ENCODE measurements around the gene WDR90.

DNA sequence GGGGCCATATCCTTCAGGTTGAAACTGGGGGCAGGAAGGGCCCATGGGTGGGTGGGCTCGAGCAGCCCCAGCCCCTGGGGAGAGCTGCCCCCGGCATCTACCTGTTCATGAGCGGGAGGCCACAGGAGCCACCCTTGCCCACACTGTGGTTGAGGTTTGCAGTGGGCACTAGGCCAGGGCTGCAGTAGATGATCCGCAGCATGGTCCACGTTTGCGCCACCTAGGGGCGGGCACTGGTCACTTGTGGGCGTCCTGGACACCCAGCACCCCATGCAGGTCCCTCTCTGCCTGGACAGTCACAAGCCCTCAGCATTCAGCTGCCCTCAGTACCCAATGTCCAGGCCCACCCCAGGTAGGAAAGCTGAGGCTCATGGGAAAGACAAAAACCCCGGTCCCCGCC lies 36.8 kb downstream of the WDR90 start:
- TF ChIP-seq, protein P1, sequence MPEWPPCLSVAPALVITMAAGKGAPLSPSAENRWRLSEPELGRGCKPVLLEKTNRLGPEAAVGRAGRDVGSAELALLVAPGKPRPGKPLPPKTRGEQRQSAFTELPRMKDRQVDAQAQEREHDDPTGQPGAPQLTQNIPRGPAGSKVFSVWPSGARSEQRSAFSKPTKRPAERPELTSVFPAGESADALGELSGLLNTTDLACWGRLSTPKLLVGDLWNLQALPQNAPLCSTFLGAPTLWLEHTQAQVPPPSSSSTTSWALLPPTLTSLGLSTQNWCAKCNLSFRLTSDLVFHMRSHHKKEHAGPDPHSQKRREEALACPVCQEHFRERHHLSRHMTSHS (tag by site-specific recombination; IDR thresholded peaks at IDR 0.05) = no peak
- TF ChIP-seq, protein P2, sequence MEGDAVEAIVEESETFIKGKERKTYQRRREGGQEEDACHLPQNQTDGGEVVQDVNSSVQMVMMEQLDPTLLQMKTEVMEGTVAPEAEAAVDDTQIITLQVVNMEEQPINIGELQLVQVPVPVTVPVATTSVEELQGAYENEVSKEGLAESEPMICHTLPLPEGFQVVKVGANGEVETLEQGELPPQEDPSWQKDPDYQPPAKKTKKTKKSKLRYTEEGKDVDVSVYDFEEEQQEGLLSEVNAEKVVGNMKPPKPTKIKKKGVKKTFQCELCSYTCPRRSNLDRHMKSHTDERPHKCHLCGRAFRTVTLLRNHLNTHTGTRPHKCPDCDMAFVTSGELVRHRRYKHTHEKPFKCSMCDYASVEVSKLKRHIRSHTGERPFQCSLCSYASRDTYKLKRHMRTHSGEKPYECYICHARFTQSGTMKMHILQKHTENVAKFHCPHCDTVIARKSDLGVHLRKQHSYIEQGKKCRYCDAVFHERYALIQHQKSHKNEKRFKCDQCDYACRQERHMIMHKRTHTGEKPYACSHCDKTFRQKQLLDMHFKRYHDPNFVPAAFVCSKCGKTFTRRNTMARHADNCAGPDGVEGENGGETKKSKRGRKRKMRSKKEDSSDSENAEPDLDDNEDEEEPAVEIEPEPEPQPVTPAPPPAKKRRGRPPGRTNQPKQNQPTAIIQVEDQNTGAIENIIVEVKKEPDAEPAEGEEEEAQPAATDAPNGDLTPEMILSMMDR (tag by site-specific recombination; IDR thresholded peaks at IDR 0.05) = peak; percentile 73
- TF ChIP-seq, protein P3, sequence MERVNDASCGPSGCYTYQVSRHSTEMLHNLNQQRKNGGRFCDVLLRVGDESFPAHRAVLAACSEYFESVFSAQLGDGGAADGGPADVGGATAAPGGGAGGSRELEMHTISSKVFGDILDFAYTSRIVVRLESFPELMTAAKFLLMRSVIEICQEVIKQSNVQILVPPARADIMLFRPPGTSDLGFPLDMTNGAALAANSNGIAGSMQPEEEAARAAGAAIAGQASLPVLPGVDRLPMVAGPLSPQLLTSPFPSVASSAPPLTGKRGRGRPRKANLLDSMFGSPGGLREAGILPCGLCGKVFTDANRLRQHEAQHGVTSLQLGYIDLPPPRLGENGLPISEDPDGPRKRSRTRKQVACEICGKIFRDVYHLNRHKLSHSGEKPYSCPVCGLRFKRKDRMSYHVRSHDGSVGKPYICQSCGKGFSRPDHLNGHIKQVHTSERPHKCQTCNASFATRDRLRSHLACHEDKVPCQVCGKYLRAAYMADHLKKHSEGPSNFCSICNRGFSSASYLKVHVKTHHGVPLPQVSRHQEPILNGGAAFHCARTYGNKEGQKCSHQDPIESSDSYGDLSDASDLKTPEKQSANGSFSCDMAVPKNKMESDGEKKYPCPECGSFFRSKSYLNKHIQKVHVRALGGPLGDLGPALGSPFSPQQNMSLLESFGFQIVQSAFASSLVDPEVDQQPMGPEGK (tag by site-specific recombination; IDR thresholded peaks at IDR 0.05) = no peak
- TF ChIP-seq, protein P4, sequence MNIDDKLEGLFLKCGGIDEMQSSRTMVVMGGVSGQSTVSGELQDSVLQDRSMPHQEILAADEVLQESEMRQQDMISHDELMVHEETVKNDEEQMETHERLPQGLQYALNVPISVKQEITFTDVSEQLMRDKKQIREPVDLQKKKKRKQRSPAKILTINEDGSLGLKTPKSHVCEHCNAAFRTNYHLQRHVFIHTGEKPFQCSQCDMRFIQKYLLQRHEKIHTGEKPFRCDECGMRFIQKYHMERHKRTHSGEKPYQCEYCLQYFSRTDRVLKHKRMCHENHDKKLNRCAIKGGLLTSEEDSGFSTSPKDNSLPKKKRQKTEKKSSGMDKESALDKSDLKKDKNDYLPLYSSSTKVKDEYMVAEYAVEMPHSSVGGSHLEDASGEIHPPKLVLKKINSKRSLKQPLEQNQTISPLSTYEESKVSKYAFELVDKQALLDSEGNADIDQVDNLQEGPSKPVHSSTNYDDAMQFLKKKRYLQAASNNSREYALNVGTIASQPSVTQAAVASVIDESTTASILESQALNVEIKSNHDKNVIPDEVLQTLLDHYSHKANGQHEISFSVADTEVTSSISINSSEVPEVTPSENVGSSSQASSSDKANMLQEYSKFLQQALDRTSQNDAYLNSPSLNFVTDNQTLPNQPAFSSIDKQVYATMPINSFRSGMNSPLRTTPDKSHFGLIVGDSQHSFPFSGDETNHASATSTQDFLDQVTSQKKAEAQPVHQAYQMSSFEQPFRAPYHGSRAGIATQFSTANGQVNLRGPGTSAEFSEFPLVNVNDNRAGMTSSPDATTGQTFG (tag by site-specific recombination; IDR thresholded peaks at IDR 0.05; ENCODE audit: borderline replicate concordance) = no peak
- TF ChIP-seq ZNF114 (tag by site-specific recombination; IDR thresholded peaks at IDR 0.05) = no peak
- TF ChIP-seq ZNF571 (tag by site-specific recombination; IDR thresholded peaks at IDR 0.05) = no peak
- no peak for TF ChIP-seq ZNF677 (tag by site-specific recombination; IDR thresholded peaks at IDR 0.05)

Measured in HEK293 (cell line).